Measurements from ENCODE around the gene CHST9. TPM values are rescaled to one million over a fixed set of nuclear protein-coding genes. Genes with fewer than 3 reads are reported as not detected.

Gene CHST9
- polyA plus RNA-seq, 3 donors, result not detected

DNA sequence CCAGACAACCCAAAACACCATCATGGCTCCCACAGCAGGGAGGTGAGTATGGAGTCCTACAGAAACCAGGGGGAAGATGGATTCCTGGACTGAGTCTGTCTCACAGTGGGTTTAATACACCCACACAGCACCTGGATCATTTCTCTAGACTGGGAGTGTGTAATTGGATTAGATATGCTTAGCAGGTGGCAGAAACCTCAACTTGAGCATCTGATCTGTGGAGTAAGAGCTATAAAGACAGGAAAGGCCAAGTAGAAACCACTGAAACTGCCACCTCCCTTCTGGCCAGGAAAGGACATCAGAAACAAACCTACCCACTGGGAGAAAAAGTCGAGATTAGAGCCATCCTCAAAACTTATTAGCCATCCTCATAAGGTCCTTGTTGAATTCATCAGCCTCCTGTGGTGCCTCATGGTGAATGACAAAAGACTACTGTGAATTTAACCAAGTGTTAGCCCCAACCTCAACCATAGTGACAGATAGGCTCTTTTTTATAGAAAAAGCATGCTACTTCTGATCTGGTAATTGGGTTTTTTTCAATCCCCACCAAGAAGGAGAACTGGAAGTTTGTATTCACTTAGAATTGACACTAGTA is 28.1 kb upstream of the CHST9 start:
- Mint-ChIP-seq H3K27ac (no peak overlapping the region), H3K27me3 (ENCODE audit: low read depth in 3 of 3) (no peaks in the 10 kb centered on the region), H3K4me1 (no peaks in the 10 kb centered on the region), H3K36me3 (no peaks in the 10 kb centered on the region), H3K9me3 (peaks cover 0 to 7% (median 4%) of the 10 kb centered on the region in 7 donors), H3K4me3 (no peak overlapping the region)
- no CpG with 5 or more reads among the region's 1 CpG for WGBS (ENCODE audit: insufficient coverage)
- H3K27me3 ChIP-seq (ENCODE audit: control insufficient read depth in 2 of 2, insufficient read depth in 2 of 2, low read length in 2 of 2), result no peaks in the 10 kb centered on the region
- H4K20me1 ChIP-seq (ENCODE audit: insufficient read depth, low read length), result no peaks in the 10 kb centered on the region
- DNase-seq, result no peak
- no peaks in the 10 kb centered on the region for H3K36me3 ChIP-seq (replicated peaks in 1 of 2; ENCODE audit: control insufficient read depth in 1 of 2, insufficient read depth in 2 of 2, low read length in 2 of 2)
- no peaks in the 10 kb centered on the region for H3K9me3 ChIP-seq (replicated peaks in 1 of 2; ENCODE audit: control insufficient read depth in 1 of 2, insufficient read depth in 1 of 2, low read length in 2 of 2)
- no peak overlapping the region for H3K9ac ChIP-seq (ENCODE audit: insufficient read depth, low read length, poor library complexity, severe bottlenecking)
- no peak overlapping the region for H2AFZ ChIP-seq (ENCODE audit: insufficient read depth, low read depth, low read length, poor library complexity, severe bottlenecking)
- TF ChIP-seq CTCF (IDR thresholded peaks at IDR 0.05), result no peak
- no peak overlapping the region for H3K4me3 ChIP-seq (replicated peaks in 1 of 3; ENCODE audit: low read depth in 2 of 3, low read length in 3 of 3)
- no peaks in the 10 kb centered on the region for H3K4me1 ChIP-seq (ENCODE audit: control insufficient read depth in 1 of 2, insufficient read depth in 2 of 2, low read length in 2 of 2)
- no peak overlapping the region for H3K4me2 ChIP-seq (replicated peaks; ENCODE audit: extremely low read depth, low read length, poor library complexity, severe bottlenecking)
- no peak overlapping the region for H3K27ac ChIP-seq (ENCODE audit: low read depth in 1 of 2, low read length in 2 of 2)
- H3K79me2 ChIP-seq (ENCODE audit: insufficient read depth, low read length), result no peaks in the 10 kb centered on the region
- intact Hi-C loops (cut with micrococcal nuclease), result no loop called here

GRCh38 chr18:27211569-27211968 is 26.5 kb upstream of the CHST9 start:
- no peak overlapping the region for H3K4me2 ChIP-seq (replicated peaks; ENCODE audit: extremely low read depth, low read length, poor library complexity, severe bottlenecking)
- intact Hi-C loops (cut with micrococcal nuclease), result no loop called here
- H3K4me1 Mint-ChIP-seq, result no peaks in the 10 kb centered on the region
- no peak overlapping the region for H3K9ac ChIP-seq (ENCODE audit: insufficient read depth, low read length, poor library complexity, severe bottlenecking)
- no peak for DNase-seq
- WGBS (ENCODE audit: insufficient coverage), result no CpG with 5 or more reads among the region's 1 CpG
- H4K20me1 ChIP-seq (ENCODE audit: insufficient read depth, low read length), result no peaks in the 10 kb centered on the region
- H3K4me3 Mint-ChIP-seq, result no peak overlapping the region
- no peaks in the 10 kb centered on the region for H3K79me2 ChIP-seq (ENCODE audit: insufficient read depth, low read length)
- H2AFZ ChIP-seq (ENCODE audit: insufficient read depth, low read depth, low read length, poor library complexity, severe bottlenecking), result no peak overlapping the region
- H3K4me1 ChIP-seq (ENCODE audit: control insufficient read depth in 1 of 2, insufficient read depth in 2 of 2, low read length in 2 of 2), result no peaks in the 10 kb centered on the region
- no peaks in the 10 kb centered on the region for H3K36me3 ChIP-seq (replicated peaks in 1 of 2; ENCODE audit: control insufficient read depth in 1 of 2, insufficient read depth in 2 of 2, low read length in 2 of 2)
- no peaks in the 10 kb centered on the region for H3K9me3 ChIP-seq (replicated peaks in 1 of 2; ENCODE audit: control insufficient read depth in 1 of 2, insufficient read depth in 1 of 2, low read length in 2 of 2)
- no peak for TF ChIP-seq CTCF (IDR thresholded peaks at IDR 0.05)
- peaks cover 0 to 7% (median 3%) of the 10 kb centered on the region in 7 donors for H3K9me3 Mint-ChIP-seq
- no peak overlapping the region for H3K4me3 ChIP-seq (replicated peaks in 1 of 3; ENCODE audit: low read depth in 2 of 3, low read length in 3 of 3)
- H3K27ac Mint-ChIP-seq, result no peak overlapping the region
- no peaks in the 10 kb centered on the region for H3K27me3 Mint-ChIP-seq (ENCODE audit: low read depth in 3 of 3)
- no peak overlapping the region for H3K27ac ChIP-seq (ENCODE audit: low read depth in 1 of 2, low read length in 2 of 2)
- H3K36me3 Mint-ChIP-seq, result no peaks in the 10 kb centered on the region
- no peaks in the 10 kb centered on the region for H3K27me3 ChIP-seq (ENCODE audit: control insufficient read depth in 2 of 2, insufficient read depth in 2 of 2, low read length in 2 of 2)
